OCI-LY7 (cell line): ENCODE results near the gene SLC9A2. TPM values are rescaled to one million over a fixed set of nuclear protein-coding genes. Genes with fewer than 3 reads are reported as not detected.

ENCODE experiments used
- BruUV-seq: library from RNA; stranded (reverse); fragments of 400-500 nt; replicated peaks from 2 replicates; lab custom pipeline; 2021; lab: Mats Ljungman, UMichigan
- CTCF ChIA-PET: fragments of 300-600 bp; sonication (Branson Sonifier 250); formaldehyde crosslinking; loops from one replicate; lab custom pipeline; 2022; ENCODE audit warnings: antibody characterized with exemption; ENCODE audit not compliant: unreplicated experiment; lab: Charles Lee
- POLR2A ChIA-PET: fragments of 300-600 bp; sonication (Branson Sonifier 250); formaldehyde crosslinking; loops from one replicate; lab custom pipeline; 2022; ENCODE audit warnings: antibody characterized with exemption; lab: Charles Lee
- DNase-seq: peaks from one replicate; pipeline ENCODE4 v3.0.0-alpha.2; 2015; ENCODE audit warnings: low spot score
- H2AFZ ChIP-seq: fragments of 200-600 bp; sonication (generic), shearing (Covaris generic); 2 replicates; pipeline ENCODE4 v1.6.1; 2014; ENCODE audit warnings: mild to moderate bottlenecking, antibody characterized with exemption, low read length, moderate library complexity
- H3K27ac ChIP-seq: fragments of 200-600 bp; sonication (generic); 2 replicates; pipeline ENCODE4 v1.5.1; 2014; ENCODE audit warnings: mixed run types, low read depth, mild to moderate bottlenecking, moderate library complexity, low read length, inconsistent platforms; ENCODE audit not compliant: poor library complexity, severe bottlenecking
- H3K36me3 ChIP-seq: fragments of 200-600 bp; sonication (generic); 2 replicates; pipeline ENCODE4 v1.6.1; 2014; ENCODE audit warnings: mild to moderate bottlenecking, antibody characterized with exemption, low read length, moderate library complexity, mixed read lengths; ENCODE audit not compliant: insufficient read depth
- H3K4me1 ChIP-seq: fragments of 200-600 bp; sonication (generic); 2 replicates; pipeline ENCODE4 v1.5.1; 2014; ENCODE audit warnings: mild to moderate bottlenecking, low read length; ENCODE audit not compliant: insufficient read depth, poor library complexity, severe bottlenecking
- H3K4me2 ChIP-seq: fragments of 200-600 bp; sonication (generic); 2 replicates; pipeline ENCODE4 v1.6.1; 2014; ENCODE audit warnings: mild to moderate bottlenecking, low read length
- H3K4me3 ChIP-seq: fragments of 200-600 bp; sonication (generic); 2 replicates; pipeline ENCODE4 v1.5.1; 2014; ENCODE audit warnings: mild to moderate bottlenecking, low read depth, low read length; ENCODE audit not compliant: poor library complexity, severe bottlenecking
- H3K79me2 ChIP-seq: fragments of 200-600 bp; sonication (generic); 2 replicates; pipeline ENCODE4 v1.6.1; 2016; ENCODE audit warnings: low read depth, mild to moderate bottlenecking, low read length, moderate library complexity, mixed read lengths; ENCODE audit not compliant: insufficient read depth
- H3K9me2 ChIP-seq: fragments of 200-600 bp; sonication (generic); 2 replicates; pipeline ENCODE4 v1.6.1; 2016; ENCODE audit warnings: mild to moderate bottlenecking, low read length, mixed read lengths; ENCODE audit not compliant: insufficient read depth
- H3K9me3 ChIP-seq: fragments of 200-600 bp; sonication (generic); 2 replicates; pipeline ENCODE4 v1.6.1; 2014; ENCODE audit warnings: mild to moderate bottlenecking, mixed run types, low read length, mixed read lengths
- H4K20me1 ChIP-seq: fragments of 200-600 bp; sonication (generic); 2 replicates; pipeline ENCODE4 v1.6.1; 2014; ENCODE audit warnings: mild to moderate bottlenecking, antibody characterized with exemption, low read length, moderate library complexity, mixed read lengths; ENCODE audit not compliant: insufficient read depth
- EZH2phosphoT487 ChIP-seq: fragments of 200-600 bp; sonication (generic); IDR thresholded peaks from 2 replicates; pipeline ENCODE4 v1.6.1; 2018; ENCODE audit warnings: low read depth, borderline replicate concordance, mild to moderate bottlenecking, mixed run types, antibody characterized with exemption, low read length, moderate library complexity, mixed read lengths
- intact Hi-C: fragments of 100-400 bp; cut with micrococcal nuclease; formaldehyde crosslinking; loops from one replicate; pipeline ENCODE4 v1.10.0; 2022; ENCODE audit not compliant: unreplicated experiment
- total RNA-seq, 2 experiments: library from RNA; depleted of rRNA in 1 of 2; stranded (reverse); fragments of >200 nt in 1 of 2; shearing (Covaris generic) in 1 of 2; gene quantifications; 2 replicates each; pipeline ENCODE4 v1.2.3, GENCODE V29; 2014 to 2022
- TF ChIP-seq, protein P1 (sequence below): fragments of 200-600 bp; sonication (generic); conservative IDR thresholded peaks from 2 replicates; pipeline ENCODE4 v1.5.1; 2014; ENCODE audit warnings: mild to moderate bottlenecking, antibody characterized with exemption, low read length, moderate library complexity, mixed read lengths

Gene SLC9A2
- total RNA-seq, 2 experiments from 2014 or later: not detected

DNA sequence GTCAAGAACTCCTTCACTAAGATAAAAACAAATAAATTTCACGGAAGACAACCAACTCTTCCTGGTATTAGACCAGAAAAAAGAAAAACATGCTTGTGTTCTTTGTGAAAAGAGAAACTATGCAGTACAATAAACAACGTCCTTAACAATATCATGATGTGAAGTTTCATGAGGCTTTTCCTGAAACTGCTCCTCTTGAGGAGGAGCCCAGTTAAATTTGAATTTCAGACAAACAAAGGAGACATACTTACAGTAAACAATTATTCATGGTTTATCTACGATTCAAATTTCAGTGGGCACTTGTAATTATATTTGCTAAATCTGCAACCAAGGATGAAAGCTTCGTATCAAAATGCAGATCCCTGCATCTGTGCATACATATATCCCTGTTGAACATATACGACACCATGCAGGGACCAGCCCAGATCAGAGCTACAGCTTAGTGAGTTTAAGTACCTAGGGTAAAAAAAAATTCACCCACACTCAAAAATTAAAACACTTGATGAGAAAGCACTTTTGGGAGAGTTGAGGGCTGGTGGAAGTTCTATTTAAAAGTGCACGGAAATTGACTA is 24.8 kb upstream of the SLC9A2 start:
- BruUV-seq: no TSS peak

DNA sequence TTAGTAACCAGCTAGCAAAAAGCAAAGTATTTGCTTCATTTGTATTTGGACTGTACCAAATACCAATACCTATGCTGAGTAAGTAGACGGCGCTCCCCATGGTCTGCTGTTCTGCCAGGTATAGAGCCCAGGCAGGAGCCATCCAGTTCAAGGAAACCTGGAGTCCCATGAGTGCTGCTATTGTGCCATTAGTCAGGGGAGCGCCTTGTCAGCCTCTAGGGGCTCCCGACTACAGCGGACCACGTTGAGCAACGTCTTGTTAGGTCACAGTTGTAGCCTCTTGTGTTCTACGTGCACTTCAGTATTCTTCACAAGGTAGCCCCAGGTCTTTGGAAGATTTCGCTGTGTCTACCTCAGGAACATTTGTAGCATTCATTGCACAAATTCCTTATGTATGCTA is 21.6 kb upstream of the SLC9A2 start:
- Histone ChIP-seq H3K4me2 (no peak overlapping the region), H3K4me1 (no peaks in the 10 kb centered on the region), H3K4me3 (no peak overlapping the region), H3K9me3 (no peaks in the 10 kb centered on the region), H4K20me1 (no peaks in the 10 kb centered on the region), H3K27ac (no peak overlapping the region), H3K36me3 (no peaks in the 10 kb centered on the region), H3K9me2 (no peaks in the 10 kb centered on the region), H3K79me2 (no peaks in the 10 kb centered on the region), H2AFZ (no peak overlapping the region)
- no peak for DNase-seq
- BruUV-seq: no TSS peak
- intact Hi-C loops: no loop called here
- POLR2A ChIA-PET: no interaction called here
- TF ChIP-seq, protein P1, sequence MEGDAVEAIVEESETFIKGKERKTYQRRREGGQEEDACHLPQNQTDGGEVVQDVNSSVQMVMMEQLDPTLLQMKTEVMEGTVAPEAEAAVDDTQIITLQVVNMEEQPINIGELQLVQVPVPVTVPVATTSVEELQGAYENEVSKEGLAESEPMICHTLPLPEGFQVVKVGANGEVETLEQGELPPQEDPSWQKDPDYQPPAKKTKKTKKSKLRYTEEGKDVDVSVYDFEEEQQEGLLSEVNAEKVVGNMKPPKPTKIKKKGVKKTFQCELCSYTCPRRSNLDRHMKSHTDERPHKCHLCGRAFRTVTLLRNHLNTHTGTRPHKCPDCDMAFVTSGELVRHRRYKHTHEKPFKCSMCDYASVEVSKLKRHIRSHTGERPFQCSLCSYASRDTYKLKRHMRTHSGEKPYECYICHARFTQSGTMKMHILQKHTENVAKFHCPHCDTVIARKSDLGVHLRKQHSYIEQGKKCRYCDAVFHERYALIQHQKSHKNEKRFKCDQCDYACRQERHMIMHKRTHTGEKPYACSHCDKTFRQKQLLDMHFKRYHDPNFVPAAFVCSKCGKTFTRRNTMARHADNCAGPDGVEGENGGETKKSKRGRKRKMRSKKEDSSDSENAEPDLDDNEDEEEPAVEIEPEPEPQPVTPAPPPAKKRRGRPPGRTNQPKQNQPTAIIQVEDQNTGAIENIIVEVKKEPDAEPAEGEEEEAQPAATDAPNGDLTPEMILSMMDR: no peak
- no peak for TF ChIP-seq EZH2phosphoT487
- CTCF ChIA-PET: no interaction called here

More for the DNA sequence above, 24.8 kb upstream of the SLC9A2 start:
- H3K27ac ChIP-seq: no peak overlapping the region
- H3K36me3 ChIP-seq: no peaks in the 10 kb centered on the region
- DNase-seq: no peak
- no peaks in the 10 kb centered on the region for H3K4me1 ChIP-seq
- H2AFZ ChIP-seq: no peak overlapping the region
- ChIA-PET CTCF (no interaction called here), POLR2A (interaction anchor here (0.7 to 1.1 kb wide), 2 partner anchors 21 to 46 kb away, joined by 3 to 4 read pairs; no protein-coding TSS in a partner anchor)
- H3K4me3 ChIP-seq: no peak overlapping the region
- H3K9me2 ChIP-seq: no peaks in the 10 kb centered on the region
- TF ChIP-seq, protein P1: no peak
- TF ChIP-seq EZH2phosphoT487: no peak
- no peaks in the 10 kb centered on the region for H3K9me3 ChIP-seq
- no peaks in the 10 kb centered on the region for H4K20me1 ChIP-seq
- intact Hi-C loops: no loop called here
- no peak overlapping the region for H3K4me2 ChIP-seq
- no peaks in the 10 kb centered on the region for H3K79me2 ChIP-seq

DNA sequence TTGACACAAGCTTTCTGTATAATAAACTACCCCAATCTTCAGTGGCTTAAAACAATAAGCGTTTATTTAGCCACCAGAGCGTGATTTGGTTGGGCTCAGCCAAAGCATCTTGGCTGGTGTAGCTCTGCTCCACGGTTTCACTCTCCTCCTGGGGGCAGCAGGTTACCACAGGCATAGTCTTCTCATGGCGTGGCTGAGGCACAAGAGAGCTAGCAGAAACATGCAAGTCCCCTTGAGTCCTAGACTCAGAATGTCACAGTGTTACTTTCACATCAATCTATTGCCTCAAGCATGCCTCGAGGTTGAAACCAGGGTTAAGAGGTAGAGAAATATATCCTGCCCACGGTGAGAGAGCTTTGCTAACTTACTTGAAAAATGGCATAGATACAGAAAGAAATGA is 19.9 kb upstream of the SLC9A2 start:
- TF ChIP-seq, protein P1: no peak
- TF ChIP-seq EZH2phosphoT487: no peak
- no peak overlapping the region for H3K4me2 ChIP-seq
- intact Hi-C loops: no loop called here
- no peak for DNase-seq
- no peaks in the 10 kb centered on the region for H3K79me2 ChIP-seq
- H3K4me3 ChIP-seq: no peak overlapping the region
- no peaks in the 10 kb centered on the region for H4K20me1 ChIP-seq
- BruUV-seq: no TSS peak
- ChIA-PET CTCF (no interaction called here), POLR2A (interaction anchor here (0.6 kb wide), 1 partner anchor 92 kb away, joined by 3 read pairs; no protein-coding TSS in a partner anchor)
- H3K4me1 ChIP-seq: no peaks in the 10 kb centered on the region
- H3K9me3 ChIP-seq: no peaks in the 10 kb centered on the region
- H3K9me2 ChIP-seq: no peaks in the 10 kb centered on the region
- H2AFZ ChIP-seq: no peak overlapping the region
- no peak overlapping the region for H3K27ac ChIP-seq
- no peaks in the 10 kb centered on the region for H3K36me3 ChIP-seq
